Chondrocyte (in vitro differentiated cells): ENCODE measurements around the gene FAM110A. TPM values are rescaled to one million over a fixed set of nuclear protein-coding genes. Genes with fewer than 3 reads are reported as not detected.
"Not testable (repeated sequence)": the region's sequence is repeated elsewhere in the genome, so short reads cannot be mapped to it uniquely, and the experiment has no call there.

ENCODE experiments used
- DNase-seq: peaks from one replicate; pipeline ENCODE4 v3.0.0; 2021; ENCODE audit warnings: mixed read lengths, low spot score
- H3K27ac Mint-ChIP-seq: one replicate; pipeline ENCODE4 v1.8.0; 2021; ENCODE audit warnings: mild to moderate bottlenecking, moderate library complexity, mixed read lengths; ENCODE audit not compliant: unreplicated experiment
- H3K27me3 Mint-ChIP-seq: 2 replicates; pipeline ENCODE4 v1.8.0; 2021; ENCODE audit warnings: low read depth, mixed read lengths
- H3K36me3 Mint-ChIP-seq: 2 replicates; pipeline ENCODE4 v1.8.0; 2021; ENCODE audit warnings: low read depth, mixed read lengths
- H3K4me1 Mint-ChIP-seq: 2 replicates; pipeline ENCODE4 v1.8.0; 2021; ENCODE audit warnings: low read depth, mild to moderate bottlenecking, mixed read lengths
- H3K4me3 Mint-ChIP-seq: one replicate; pipeline ENCODE4 v1.8.0; 2021; ENCODE audit warnings: mild to moderate bottlenecking, moderate library complexity, mixed read lengths; ENCODE audit not compliant: unreplicated experiment
- H3K9me3 Mint-ChIP-seq: 2 replicates; pipeline ENCODE4 v1.8.0; 2021; ENCODE audit warnings: low read depth, mixed read lengths
- CTCF ChIP-seq: fragments of 200-600 bp; sonication (generic); IDR thresholded peaks from 2 replicates; pipeline ENCODE4 v1.5.0; 2021; ENCODE audit warnings: antibody characterized with exemption, mild to moderate bottlenecking, moderate library complexity
- total RNA-seq: library from RNA; stranded (reverse); gene quantifications from 3 replicates; pipeline ENCODE4 v1.2.1, GENCODE V29; 2021

Gene FAM110A
- total RNA-seq, 1 donor from 2014 or later = 2.6 TPM

- Mint-ChIP-seq H3K27ac (no peak overlapping the region), H3K4me3 (no peak overlapping the region), H3K9me3 (no peaks in the 10 kb centered on the region), H3K27me3 (peaks cover 6% of the 10 kb centered on the region), H3K4me1 (no peaks in the 10 kb centered on the region), H3K36me3 (no peaks in the 10 kb centered on the region)
- no peak for TF ChIP-seq CTCF
- peak; percentile 57 for DNase-seq
Measured at GRCh38 chr20:824916-825315, 8.6 kb upstream of the FAM110A start.

GRCh38 chr20:825710-826421, 7.6 kb upstream of the FAM110A start:
- H3K4me3 Mint-ChIP-seq = no peak overlapping the region
- peak; percentile 42 for DNase-seq
- no peak for TF ChIP-seq CTCF
- H3K4me1 Mint-ChIP-seq = no peaks in the 10 kb centered on the region
- H3K36me3 Mint-ChIP-seq = no peaks in the 10 kb centered on the region
- H3K27me3 Mint-ChIP-seq = no peaks in the 10 kb centered on the region
- no peaks in the 10 kb centered on the region for H3K9me3 Mint-ChIP-seq
- H3K27ac Mint-ChIP-seq = no peak overlapping the region

- H3K4me1 Mint-ChIP-seq = no peaks in the 10 kb centered on the region
- no peaks in the 10 kb centered on the region for H3K9me3 Mint-ChIP-seq
- no peak overlapping the region for H3K4me3 Mint-ChIP-seq
- no peaks in the 10 kb centered on the region for H3K36me3 Mint-ChIP-seq
- no peak overlapping the region for H3K27ac Mint-ChIP-seq
- H3K27me3 Mint-ChIP-seq = no peaks in the 10 kb centered on the region
- peak; percentile 27 for DNase-seq
- TF ChIP-seq CTCF = no peak
Measured at GRCh38 chr20:826695-827323, 6.7 kb upstream of the FAM110A start.

GRCh38 chr20:827981-828380, 5.5 kb upstream of the FAM110A start:
- H3K36me3 Mint-ChIP-seq, H3K27me3 Mint-ChIP-seq, H3K4me3 Mint-ChIP-seq, H3K4me1 Mint-ChIP-seq, H3K27ac Mint-ChIP-seq, H3K9me3 Mint-ChIP-seq: not testable (repeated sequence)
- DNase-seq = peak; percentile 44

GRCh38 chr20:828987-829386, 4.5 kb upstream of the FAM110A start:
- Mint-ChIP-seq H3K4me3 (no peak overlapping the region), H3K27ac (no peak overlapping the region), H3K36me3 (no peaks in the 10 kb centered on the region), H3K9me3 (no peaks in the 10 kb centered on the region), H3K4me1 (peaks cover 6% of the 10 kb centered on the region), H3K27me3 (no peaks in the 10 kb centered on the region)
- TF ChIP-seq CTCF = no peak
- no peak for DNase-seq

- no peak for TF ChIP-seq CTCF
- H3K36me3 Mint-ChIP-seq = no peaks in the 10 kb centered on the region
- no peak overlapping the region for H3K4me3 Mint-ChIP-seq
Measured at GRCh38 chr20:829551-829950, 4.0 kb upstream of the FAM110A start.

More at GRCh38 chr20:829551-829950, 4.0 kb upstream of the FAM110A start:
- Mint-ChIP-seq H3K4me1 (peaks cover 12% of the 10 kb centered on the region), H3K27me3 (no peaks in the 10 kb centered on the region), H3K27ac (no peak overlapping the region), H3K9me3 (no peaks in the 10 kb centered on the region)
- no peak for DNase-seq
